HS-5 (cell line): ENCODE measurements around the gene LINGO1.

Experiments
- DNase-seq: peaks from one replicate; pipeline ENCODE4 v3.0.0-alpha.2; 2012; ENCODE audit warnings: low read depth

Gene LINGO1

DNA sequence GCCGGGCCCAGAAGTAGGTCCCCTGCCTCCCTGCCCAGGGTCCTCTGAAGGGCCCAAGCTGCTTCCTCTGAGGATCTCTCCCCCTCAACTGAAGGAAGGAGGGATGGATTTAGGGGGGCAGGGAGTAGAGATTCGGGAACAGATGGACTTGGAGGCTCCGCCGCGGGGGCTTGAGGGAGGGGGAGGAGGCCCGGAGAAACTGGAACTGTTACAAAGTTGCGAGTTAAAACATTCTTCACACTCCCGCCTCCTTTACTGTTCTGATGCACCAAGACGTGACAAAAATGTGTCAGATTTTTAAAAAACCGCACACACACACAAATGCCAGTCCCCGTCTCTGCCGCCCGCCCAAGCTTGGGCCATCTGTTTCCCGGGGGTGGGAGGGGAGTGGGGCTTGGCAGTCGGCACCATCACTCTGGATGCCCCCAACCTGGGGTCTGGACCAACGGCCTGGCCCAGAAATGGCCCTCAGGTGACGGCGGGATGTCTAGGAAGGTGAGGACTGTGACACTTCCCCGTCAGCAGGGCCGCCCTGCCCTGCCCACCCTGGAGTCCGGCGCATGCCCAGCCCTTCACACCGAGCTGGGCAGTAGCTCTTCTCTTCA, 25.0 kb upstream of the LINGO1 start:
- no peak for DNase-seq

DNA sequence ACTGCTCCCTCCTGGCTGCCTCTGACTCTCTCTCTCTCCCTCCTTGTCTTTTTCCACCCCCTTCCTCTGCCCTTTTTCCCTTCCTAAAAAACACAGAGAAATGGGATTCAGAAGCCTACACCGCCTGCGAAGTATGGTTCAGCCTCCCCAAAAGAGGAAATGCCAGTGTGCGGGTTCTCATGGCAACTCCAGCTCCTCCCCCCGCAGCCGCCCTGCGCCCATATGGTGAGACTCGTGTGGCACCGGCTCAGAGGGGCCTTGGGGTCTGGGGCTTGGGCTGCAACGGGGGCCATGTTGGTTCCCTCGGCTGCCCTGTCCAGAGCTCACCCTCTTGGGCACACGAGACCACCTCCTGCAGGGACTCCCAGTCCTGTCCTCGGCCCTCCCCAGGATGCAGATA, 23.6 kb upstream of the LINGO1 start:
- no peak for DNase-seq

DNA sequence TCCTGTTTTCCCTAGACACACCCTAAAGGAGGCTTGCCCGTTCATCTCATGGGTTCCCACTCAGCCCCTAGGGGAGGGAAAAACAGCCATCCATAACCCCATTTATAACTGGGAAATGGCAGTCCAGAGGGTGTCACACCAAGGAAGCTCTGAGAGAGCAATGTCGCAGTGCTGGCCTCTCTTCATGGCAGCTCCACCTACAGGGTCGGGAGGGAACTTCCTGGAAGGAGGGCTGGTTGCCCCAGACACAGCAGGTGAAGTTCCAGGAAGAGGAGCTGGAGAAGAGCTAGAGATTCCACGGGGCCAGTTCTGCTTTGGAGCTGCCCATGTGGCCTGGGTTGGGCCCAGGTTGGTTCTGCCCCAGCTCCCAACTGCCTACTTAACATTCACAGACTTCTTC, 22.3 kb upstream of the LINGO1 start:
- DNase-seq, result no peak

DNA sequence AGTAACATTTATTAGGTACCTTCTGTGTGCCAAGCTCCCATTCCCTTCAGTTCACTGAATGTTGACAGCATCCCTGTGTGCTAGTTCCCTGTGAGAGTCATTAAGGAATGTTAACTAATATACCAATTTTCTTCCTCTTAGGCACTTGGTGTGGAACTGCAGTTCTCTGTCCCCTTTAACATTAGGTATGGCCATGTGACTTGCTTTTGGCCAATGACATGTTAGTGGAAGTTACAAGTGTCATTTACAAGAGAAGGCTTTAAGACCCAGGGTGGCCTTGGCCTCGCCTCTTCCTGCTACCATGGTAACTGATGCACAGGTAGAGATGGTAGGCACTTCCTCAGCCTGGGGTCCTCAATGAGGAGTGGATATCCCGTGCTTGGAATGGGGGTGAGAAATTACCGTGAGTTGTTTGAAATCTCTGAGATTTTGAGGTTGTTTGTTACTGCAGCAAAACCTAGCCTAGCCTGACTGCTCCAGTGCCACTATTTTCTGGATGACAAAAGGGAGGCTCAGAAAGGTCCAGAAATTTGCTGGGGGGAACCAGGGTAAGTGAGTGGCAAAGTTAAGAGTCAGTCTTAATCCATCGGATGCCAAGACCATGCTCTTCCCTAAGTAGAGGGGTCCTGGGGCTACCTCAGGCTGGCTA, 21.2 kb upstream of the LINGO1 start:
- no peak for DNase-seq

GRCh38 chr15:77650265-77650664, 17.6 kb upstream of the LINGO1 start:
- no peak for DNase-seq

DNA sequence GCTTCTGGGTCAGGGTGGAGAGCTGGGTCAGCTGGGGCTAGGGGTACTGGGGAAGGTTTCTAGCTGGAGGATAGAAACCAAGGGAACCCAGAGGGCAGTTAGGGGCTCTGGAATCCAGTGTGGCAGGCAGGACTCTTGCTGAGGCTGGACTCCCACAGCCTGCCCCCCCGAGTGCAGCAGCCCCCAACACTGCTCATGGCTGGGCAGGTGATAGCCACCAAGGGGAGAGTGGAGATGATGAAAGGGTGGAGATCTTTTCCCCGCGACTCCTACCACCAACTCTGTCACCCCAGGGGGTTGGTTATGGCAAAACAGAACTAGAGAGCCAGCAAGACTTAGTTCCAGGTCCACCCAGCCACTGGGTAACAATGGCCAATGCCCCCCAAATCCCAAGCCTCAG, 16.9 kb upstream of the LINGO1 start:
- DNase-seq, result no peak

DNA sequence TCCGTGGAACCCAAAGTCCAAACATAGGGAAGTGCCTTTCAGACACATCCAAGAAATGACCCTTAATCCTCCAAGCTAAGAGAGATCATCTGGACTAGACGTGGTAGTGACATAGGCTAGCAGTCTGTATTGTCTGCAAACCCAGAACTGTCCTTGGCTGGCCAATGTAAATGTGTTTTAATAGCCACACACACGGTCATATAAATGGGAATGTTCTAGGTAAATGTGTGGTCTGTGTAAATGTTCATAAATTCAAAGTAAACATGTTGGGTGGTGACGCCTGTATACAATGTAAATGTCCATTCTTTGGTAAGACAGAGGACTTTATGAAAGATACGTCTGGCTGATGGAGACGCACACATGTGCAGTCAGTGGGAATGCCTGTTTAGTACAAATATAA, 16.3 kb upstream of the LINGO1 start:
- DNase-seq, result no peak

- no peak for DNase-seq
Observed at GRCh38 chr15:77647961-77648360, 15.2 kb upstream of the LINGO1 start.

GRCh38 chr15:77646104-77646694, 13.5 kb upstream of the LINGO1 start:
- no peak for DNase-seq

GRCh38 chr15:77645602-77646001, 12.9 kb upstream of the LINGO1 start:
- DNase-seq, result no peak

- no peak for DNase-seq
Observed at GRCh38 chr15:77644543-77645247, 12.0 kb upstream of the LINGO1 start.

DNA sequence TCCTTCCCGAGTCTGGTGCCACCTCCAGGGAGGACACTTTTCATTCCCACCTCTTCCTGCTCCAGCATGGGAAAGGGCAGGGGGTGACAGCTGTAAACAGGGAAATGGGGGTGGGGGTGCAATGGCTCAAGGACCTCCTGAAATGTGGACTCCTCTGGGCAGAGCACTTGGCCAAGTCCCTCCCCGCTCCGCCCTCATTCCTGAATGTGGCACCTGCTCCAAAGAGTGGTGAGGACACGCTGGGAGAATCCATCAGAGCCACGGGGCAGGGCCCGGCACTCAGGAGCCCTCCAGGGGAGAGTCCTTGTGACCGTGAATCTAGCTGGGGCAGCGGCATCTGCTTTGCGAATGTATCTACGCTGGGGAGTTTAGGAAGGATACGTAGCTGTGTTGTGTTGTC, 11.1 kb upstream of the LINGO1 start:
- DNase-seq, result no peak

GRCh38 chr15:77642793-77643430, 10.2 kb upstream of the LINGO1 start:
- DNase-seq, result no peak

DNA sequence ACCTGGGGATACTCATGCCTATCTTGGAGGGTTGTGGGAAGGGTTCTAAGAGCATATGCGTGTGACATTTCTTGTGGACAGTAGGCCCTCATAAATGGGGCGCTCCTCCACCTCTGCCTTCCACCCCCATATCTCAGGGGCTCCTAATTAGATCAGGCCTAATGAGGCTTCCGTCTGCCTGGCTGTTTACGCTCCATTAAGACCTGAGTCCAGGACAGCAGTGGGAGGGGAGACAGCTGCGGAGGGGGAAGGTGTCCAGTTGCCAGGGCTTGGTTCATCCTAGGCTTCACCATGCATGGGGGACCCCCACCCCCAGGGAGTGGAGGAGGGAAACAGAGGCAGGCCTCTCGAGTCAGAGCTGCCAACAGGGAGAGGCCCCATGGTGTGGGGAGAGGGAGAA, 9.3 kb upstream of the LINGO1 start:
- no peak for DNase-seq

GRCh38 chr15:77640615-77641014, 7.9 kb upstream of the LINGO1 start:
- no peak for DNase-seq

DNA sequence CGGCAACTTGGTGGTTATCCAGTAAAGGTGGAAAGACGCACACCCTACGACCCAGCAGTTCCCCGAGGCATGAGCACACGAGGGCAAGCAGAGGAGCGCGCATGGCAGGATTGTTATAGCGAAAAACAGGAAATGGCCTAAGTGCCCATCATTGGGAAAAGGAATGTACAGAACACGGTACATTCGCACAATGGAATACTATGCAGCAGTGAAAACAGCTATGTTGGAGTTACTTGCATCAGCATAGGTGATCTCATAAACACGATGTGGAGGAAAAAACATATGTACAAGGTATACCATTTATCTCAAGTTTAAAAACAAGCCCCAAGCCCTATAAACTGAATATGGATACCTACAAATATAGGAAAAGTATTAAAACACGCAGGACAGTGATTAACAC, 6.7 kb upstream of the LINGO1 start:
- DNase-seq, result no peak

DNA sequence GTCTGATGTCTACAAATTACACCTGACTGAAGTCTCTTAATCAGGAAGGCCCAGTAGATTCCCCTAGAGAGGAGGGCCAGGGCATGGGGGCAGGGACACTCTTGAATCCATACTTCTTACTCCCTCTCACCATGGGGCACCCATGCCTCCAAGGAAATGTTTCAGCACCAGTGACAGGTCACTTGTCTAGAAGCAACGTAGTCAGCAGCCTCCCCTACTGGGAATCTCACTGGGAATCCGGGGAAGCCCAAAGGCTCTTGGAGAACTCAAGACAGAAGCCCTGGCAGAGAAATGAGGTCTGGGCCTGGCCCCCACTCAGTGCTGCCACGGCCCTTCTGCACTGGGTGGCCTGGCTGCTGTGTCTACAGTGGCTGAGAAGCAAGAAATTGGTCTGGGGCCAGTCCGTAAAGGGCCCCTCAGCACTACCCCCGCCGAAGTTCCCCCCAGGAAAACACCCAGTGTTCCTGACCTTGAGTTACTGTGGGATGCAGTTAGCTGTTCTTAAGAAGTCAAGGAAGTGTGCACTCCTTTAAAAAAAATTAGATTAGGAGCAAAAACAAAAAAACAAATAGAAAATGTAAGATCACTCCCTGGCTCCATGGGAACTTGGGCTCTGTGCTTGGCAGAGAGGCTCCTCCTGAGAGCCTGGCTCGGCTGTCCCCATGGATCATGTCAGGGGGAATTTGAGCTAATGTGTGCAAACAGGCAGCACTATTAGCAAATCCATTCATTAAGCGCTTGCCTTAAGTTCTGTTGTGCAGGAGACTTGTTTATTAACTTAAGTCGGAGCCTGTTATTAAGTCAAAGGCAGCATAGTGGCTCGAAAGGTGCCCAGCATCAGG, 5.4 kb upstream of the LINGO1 start:
- DNase-seq, result no peak

- no peak for DNase-seq
Observed at GRCh38 chr15:77636209-77636608, 3.5 kb upstream of the LINGO1 start.

DNA sequence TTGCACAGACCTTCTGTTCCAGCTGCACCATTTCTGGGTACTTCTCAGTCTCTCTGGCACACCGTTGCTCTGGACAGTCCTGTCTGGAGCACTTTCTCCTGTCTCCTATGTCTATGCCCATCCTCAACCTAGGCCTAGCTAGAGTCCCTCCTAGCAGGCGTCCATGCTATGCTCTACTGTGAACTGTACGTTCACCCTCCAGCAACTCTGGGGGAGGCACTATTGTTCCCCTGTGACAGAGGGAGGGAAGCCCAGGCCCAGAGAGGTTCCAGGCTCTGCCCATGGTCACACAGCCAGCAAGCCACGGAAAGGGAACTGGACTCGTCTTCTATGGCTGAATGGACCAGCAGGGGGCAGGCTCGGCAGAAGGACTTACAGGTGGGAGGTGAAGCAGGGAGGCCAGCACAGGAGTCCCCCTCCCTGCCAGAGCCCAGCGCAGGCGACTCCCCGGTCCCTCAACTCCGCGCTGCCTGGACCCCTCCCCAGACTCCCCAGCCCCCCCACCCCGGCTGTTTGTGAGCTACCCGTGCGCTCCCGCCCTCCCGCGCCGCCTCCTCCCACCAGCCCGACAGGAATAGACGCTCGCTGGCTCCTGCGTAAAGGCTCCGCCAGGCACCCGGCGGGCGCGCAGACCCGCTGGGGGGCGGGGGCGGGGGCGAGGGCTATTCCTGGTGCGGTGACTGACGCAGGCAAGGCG, 1.7 kb upstream of the LINGO1 start:
- DNase-seq, result no peak

GRCh38 chr15:77633913-77634265, 1.2 kb upstream of the LINGO1 start:
- DNase-seq, result no peak
